MM.1S (cell line): Measurements from ENCODE around the gene EPDR1.

ENCODE experiments used
- CTCF ChIP-seq: fragments of 300-600 bp; sonication (generic); IDR thresholded peaks from 2 replicates; pipeline ENCODE4 v1.5.1; 2016; ENCODE audit warnings: antibody characterized with exemption, low read length, mixed read lengths
- EZH2 ChIP-seq: fragments of 300-600 bp; sonication (generic); optimal IDR thresholded peaks from 2 replicates; pipeline ENCODE3; 2017; ENCODE audit warnings: low read depth, mild to moderate bottlenecking, antibody characterized with exemption, low read length, mixed read lengths
- EZH2phosphoT487 ChIP-seq: fragments of 300-600 bp; sonication (generic); IDR thresholded peaks from 2 replicates; pipeline ENCODE4 v1.6.1; 2018; ENCODE audit warnings: antibody characterized with exemption, low read length

GRCh38 chr7:37990337-37990736 is 69.9 kb downstream of the EPDR1 start:
- TF ChIP-seq CTCF (no peak), EZH2 (no peak), EZH2phosphoT487 (no peak)
